CD4-positive, alpha-beta T cell (primary cell): ENCODE data around the gene GLG1. TPM values are rescaled to one million over a fixed set of nuclear protein-coding genes. Genes with fewer than 3 reads are reported as not detected.

Source experiments
- ATAC-seq: fragments of 200-7000 bp; cut with Tn5 transposase; one replicate; pipeline ENCODE4 v1.10.0; 2022; ENCODE audit warnings: mild to moderate bottlenecking; ENCODE audit not compliant: poor library complexity
- CTCF ChIA-PET: fragments of 350-600 bp; sonication (Branson Sonifier 250); formaldehyde crosslinking; loops from one replicate; lab custom pipeline; 2021; ENCODE audit warnings: antibody characterized with exemption, inconsistent platforms; lab: Charles Lee
- POLR2A ChIA-PET: fragments of 350-600 bp; sonication (Branson Sonifier 250); formaldehyde crosslinking; loops from one replicate; lab custom pipeline; 2021; ENCODE audit warnings: antibody characterized with exemption, inconsistent platforms; lab: Charles Lee
- DNase-seq, 14 experiments: peaks; one replicate each; pipeline ENCODE4 v3.0.0-alpha.2; 2013 to 2020; ENCODE audit warnings: mixed read lengths in 2 of 14
- H3K27ac ChIP-seq, 2 donors: one replicate each; pipeline versions ENCODE4 v1.5.1 to v1.7.0; 2013; ENCODE audit warnings: low read length in 2 of 2, low read depth in 1 of 2, mild to moderate bottlenecking in 1 of 2
- H3K27me3 ChIP-seq, 2 experiments: 1 replicate in 1 of 2; 2 replicates in 1 of 2; pipeline versions ENCODE4 v1.6.1 to v1.7.0; 2013; ENCODE audit warnings: low read length in 2 of 2, control low read depth in 1 of 2, mild to moderate bottlenecking in 1 of 2, moderate library complexity in 1 of 2; ENCODE audit not compliant: insufficient read depth in 2 of 2, control insufficient read depth in 1 of 2
- H3K36me3 ChIP-seq: one replicate; pipeline ENCODE4 v1.6.1; 2013; ENCODE audit warnings: low read length, control low read depth; ENCODE audit not compliant: insufficient read depth
- H3K4me1 ChIP-seq: one replicate; pipeline ENCODE4 v1.6.1; 2013; ENCODE audit warnings: low read length, control low read depth; ENCODE audit not compliant: insufficient read depth
- H3K4me3 ChIP-seq: one replicate; pipeline ENCODE4 v1.5.1; 2013; ENCODE audit warnings: mild to moderate bottlenecking, low read length, moderate library complexity
- H3K9me3 ChIP-seq, 2 experiments: 1 replicate in 1 of 2; 2 replicates in 1 of 2; pipeline versions ENCODE4 v1.6.1 to v1.7.0; 2013; ENCODE audit warnings: low read length in 2 of 2, mild to moderate bottlenecking in 2 of 2, control low read depth in 1 of 2, moderate library complexity in 1 of 2; ENCODE audit not compliant: control insufficient read depth in 1 of 2, insufficient read depth in 1 of 2
- H3K27ac Mint-ChIP-seq: one replicate; pipeline ENCODE4 v1.8.0; 2020; ENCODE audit warnings: mixed read lengths
- H3K27me3 Mint-ChIP-seq: one replicate; pipeline ENCODE4 v1.8.0; 2021; ENCODE audit warnings: mixed read lengths
- H3K36me3 Mint-ChIP-seq: one replicate; pipeline ENCODE4 v1.8.0; 2021; ENCODE audit warnings: low read depth, mixed read lengths
- H3K4me1 Mint-ChIP-seq: one replicate; pipeline ENCODE4 v1.8.0; 2021; ENCODE audit warnings: low read depth, mixed read lengths
- H3K4me3 Mint-ChIP-seq: one replicate; pipeline ENCODE4 v1.8.0; 2020; ENCODE audit warnings: mild to moderate bottlenecking, mixed read lengths
- H3K9me3 Mint-ChIP-seq: one replicate; pipeline ENCODE4 v1.8.0; 2020; ENCODE audit warnings: mixed read lengths
- intact Hi-C, 2 experiments: fragments of 100-400 bp; cut with DNase I in 1 of 2; cut with micrococcal nuclease in 1 of 2; formaldehyde crosslinking; loops; one replicate each; pipeline versions ENCODE4 v1.15.1 to v1.9.0; 2023 to 2025; cut with DNase I, micrococcal nuclease
- total RNA-seq, 174 experiments: library from RNA in 2 of 174; stranded (reverse) in 2 of 174; gene quantifications; one replicate each; pipeline ENCODE4 v1.2.3 and lab custom pipeline; 2021 to 2026
- TF ChIP-seq, protein P1 (sequence below): fragments of 200-600 bp; IDR thresholded peaks from one replicate; pipeline ENCODE4 v1.8.0; 2022; ENCODE audit warnings: antibody characterized with exemption, mild to moderate bottlenecking

Gene GLG1
- total RNA-seq, 2 experiments from 2014 or later, result 110 to 114 TPM

DNA sequence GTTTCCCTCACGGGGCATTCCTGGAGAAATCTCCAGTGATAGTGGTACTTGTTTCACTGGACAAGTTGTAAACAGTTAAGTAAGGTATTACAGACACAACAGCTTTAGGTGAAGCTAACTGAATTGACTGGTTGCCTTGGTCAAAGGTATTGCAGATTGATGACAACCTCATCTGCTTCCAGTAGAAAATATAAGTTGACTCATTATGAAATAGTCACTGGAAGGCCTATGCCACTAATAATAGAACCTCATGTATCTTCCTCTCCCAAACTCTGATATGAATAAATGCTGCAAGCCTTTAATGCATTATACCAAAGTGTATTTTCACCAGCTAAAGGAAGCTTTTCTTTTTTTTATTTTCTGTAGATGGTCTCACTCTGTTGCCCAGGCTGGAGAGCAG is 44.8 kb downstream of the GLG1 start:
- no peaks in the 10 kb centered on the region for H3K27me3 ChIP-seq
- Mint-ChIP-seq H3K27ac (peak overlapping the region; percentile 62), H3K36me3 (peaks cover 57% of the 10 kb centered on the region), H3K9me3 (no peaks in the 10 kb centered on the region), H3K4me1 (peaks cover 98% of the 10 kb centered on the region), H3K4me3 (no peak overlapping the region), H3K27me3 (no peaks in the 10 kb centered on the region)
- DNase-seq, result no peak
- peaks cover 40% of the 10 kb centered on the region for H3K4me1 ChIP-seq
- H3K4me3 ChIP-seq, result no peak overlapping the region
- H3K27ac ChIP-seq, result no peak overlapping the region
- TF ChIP-seq, protein P1, sequence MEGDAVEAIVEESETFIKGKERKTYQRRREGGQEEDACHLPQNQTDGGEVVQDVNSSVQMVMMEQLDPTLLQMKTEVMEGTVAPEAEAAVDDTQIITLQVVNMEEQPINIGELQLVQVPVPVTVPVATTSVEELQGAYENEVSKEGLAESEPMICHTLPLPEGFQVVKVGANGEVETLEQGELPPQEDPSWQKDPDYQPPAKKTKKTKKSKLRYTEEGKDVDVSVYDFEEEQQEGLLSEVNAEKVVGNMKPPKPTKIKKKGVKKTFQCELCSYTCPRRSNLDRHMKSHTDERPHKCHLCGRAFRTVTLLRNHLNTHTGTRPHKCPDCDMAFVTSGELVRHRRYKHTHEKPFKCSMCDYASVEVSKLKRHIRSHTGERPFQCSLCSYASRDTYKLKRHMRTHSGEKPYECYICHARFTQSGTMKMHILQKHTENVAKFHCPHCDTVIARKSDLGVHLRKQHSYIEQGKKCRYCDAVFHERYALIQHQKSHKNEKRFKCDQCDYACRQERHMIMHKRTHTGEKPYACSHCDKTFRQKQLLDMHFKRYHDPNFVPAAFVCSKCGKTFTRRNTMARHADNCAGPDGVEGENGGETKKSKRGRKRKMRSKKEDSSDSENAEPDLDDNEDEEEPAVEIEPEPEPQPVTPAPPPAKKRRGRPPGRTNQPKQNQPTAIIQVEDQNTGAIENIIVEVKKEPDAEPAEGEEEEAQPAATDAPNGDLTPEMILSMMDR, result no peak
- intact Hi-C loops, result no loop called here
- no peaks in the 10 kb centered on the region for H3K9me3 ChIP-seq
- H3K36me3 ChIP-seq, result no peaks in the 10 kb centered on the region
- no peak for ATAC-seq
- CTCF ChIA-PET, result no interaction called here
- POLR2A ChIA-PET, result interaction anchor here (0.8 to 2.0 kb wide), 3 partner anchors 39 to 135 kb away, joined by 3 to 7 read pairs (median 4); partner anchors contain the start of gene GLG1

DNA sequence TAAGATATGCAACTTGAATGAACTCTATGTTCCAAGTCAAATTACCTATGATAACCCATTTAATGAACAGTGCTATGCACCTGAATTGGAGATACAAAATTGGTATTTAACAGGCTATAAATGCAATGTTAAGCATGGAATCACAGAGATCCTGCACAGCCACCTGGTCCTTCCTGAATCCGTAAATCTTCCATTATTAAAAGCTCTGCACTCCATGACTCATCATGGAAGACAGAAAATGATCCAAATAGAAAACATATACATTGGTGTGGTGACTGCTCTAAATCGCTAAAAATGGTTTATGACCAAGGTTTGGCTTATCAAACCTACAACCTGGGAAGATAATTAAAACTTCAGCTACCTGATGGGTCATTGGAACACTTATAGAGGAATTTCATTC is 45.3 kb downstream of the GLG1 start:
- Mint-ChIP-seq H3K27ac (peak overlapping the region; percentile 62), H3K9me3 (no peaks in the 10 kb centered on the region), H3K4me3 (no peak overlapping the region), H3K27me3 (no peaks in the 10 kb centered on the region), H3K4me1 (peaks cover 98% of the 10 kb centered on the region), H3K36me3 (peaks cover 57% of the 10 kb centered on the region)
- DNase-seq (no peak), ATAC-seq (no peak)
- H3K27ac ChIP-seq, result no peak overlapping the region
- ChIA-PET CTCF (no interaction called here), POLR2A (interaction anchor here (0.8 to 2.0 kb wide), 3 partner anchors 40 to 135 kb away, joined by 3 to 7 read pairs (median 4); partner anchors contain the start of gene GLG1)
- intact Hi-C loops, result no loop called here
- H3K27me3 ChIP-seq, result no peaks in the 10 kb centered on the region
- H3K4me3 ChIP-seq, result no peak overlapping the region
- TF ChIP-seq, protein P1, result no peak
- no peaks in the 10 kb centered on the region for H3K36me3 ChIP-seq
- H3K9me3 ChIP-seq, result no peaks in the 10 kb centered on the region
- H3K4me1 ChIP-seq, result peaks cover 40% of the 10 kb centered on the region

DNA sequence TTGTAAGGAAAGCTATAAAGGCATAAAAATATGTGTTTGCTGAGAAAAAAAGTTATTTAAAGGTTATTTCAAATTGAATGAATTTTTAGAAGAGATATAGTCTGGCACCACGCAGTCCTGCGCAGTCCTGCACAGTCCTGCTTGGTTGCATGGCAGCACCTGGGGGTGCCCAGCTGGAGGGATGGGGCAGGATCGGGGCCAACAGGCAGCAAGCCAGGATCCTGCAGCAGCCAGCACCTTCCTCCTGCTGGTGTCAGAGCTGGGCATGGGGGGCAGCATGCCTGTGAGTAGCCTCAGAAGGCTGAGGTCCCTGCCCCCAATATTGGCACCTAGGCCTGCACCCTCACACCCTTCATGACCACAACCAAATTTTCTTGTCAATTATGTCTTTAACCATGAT is 46.0 kb downstream of the GLG1 start:
- Histone ChIP-seq H3K27me3 (no peaks in the 10 kb centered on the region), H3K4me1 (peaks cover 40% of the 10 kb centered on the region), H3K27ac (no peak overlapping the region), H3K36me3 (no peaks in the 10 kb centered on the region), H3K4me3 (no peak overlapping the region), H3K9me3 (no peaks in the 10 kb centered on the region)
- Mint-ChIP-seq H3K4me3 (no peak overlapping the region), H3K36me3 (peaks cover 51% of the 10 kb centered on the region), H3K27ac (peak overlapping the region; percentile 62), H3K9me3 (no peaks in the 10 kb centered on the region), H3K4me1 (peaks cover 96% of the 10 kb centered on the region), H3K27me3 (no peaks in the 10 kb centered on the region)
- ChIA-PET POLR2A (interaction anchor here (1.4 to 2.0 kb wide), 2 partner anchors 40 to 46 kb away, joined by 4 to 7 read pairs; partner anchors contain the start of gene GLG1), CTCF (no interaction called here)
- DNase-seq, result no peak
- TF ChIP-seq, protein P1, result no peak
- ATAC-seq, result no peak
- intact Hi-C loops, result no loop called here
